RWPE1 (cell line): ENCODE data around the gene OR10A4.

Experiments used
- CTCF ChIA-PET: fragments of 350-600 bp; sonication (Branson Sonifier 250); formaldehyde crosslinking; extraction: SDS; loops from one replicate; lab custom pipeline; 2021; lab: Yijun Ruan, JAX
- POLR2A ChIA-PET: fragments of 400-600 bp; formaldehyde crosslinking; extraction: SDS; loops from one replicate; lab custom pipeline; 2020; ENCODE audit warnings: antibody characterized with exemption; ENCODE audit not compliant: low non-redundant PET; lab: Yijun Ruan, JAX
- DNase-seq: peaks from one replicate; pipeline ENCODE4 v3.0.0; 2012; ENCODE audit warnings: low spot score
- H3K27ac ChIP-seq: fragments of 450-650 bp; 2 replicates; pipeline ENCODE4 v1.5.1; 2017
- TF ChIP-seq, protein P1 (sequence below): fragments of 450-650 bp; conservative IDR thresholded peaks from 2 replicates; pipeline ENCODE4 v1.5.1; 2017; ENCODE audit warnings: low read depth, mild to moderate bottlenecking

OR10A4 gene, protein sequence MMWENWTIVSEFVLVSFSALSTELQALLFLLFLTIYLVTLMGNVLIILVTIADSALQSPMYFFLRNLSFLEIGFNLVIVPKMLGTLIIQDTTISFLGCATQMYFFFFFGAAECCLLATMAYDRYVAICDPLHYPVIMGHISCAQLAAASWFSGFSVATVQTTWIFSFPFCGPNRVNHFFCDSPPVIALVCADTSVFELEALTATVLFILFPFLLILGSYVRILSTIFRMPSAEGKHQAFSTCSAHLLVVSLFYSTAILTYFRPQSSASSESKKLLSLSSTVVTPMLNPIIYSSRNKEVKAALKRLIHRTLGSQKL

DNA sequence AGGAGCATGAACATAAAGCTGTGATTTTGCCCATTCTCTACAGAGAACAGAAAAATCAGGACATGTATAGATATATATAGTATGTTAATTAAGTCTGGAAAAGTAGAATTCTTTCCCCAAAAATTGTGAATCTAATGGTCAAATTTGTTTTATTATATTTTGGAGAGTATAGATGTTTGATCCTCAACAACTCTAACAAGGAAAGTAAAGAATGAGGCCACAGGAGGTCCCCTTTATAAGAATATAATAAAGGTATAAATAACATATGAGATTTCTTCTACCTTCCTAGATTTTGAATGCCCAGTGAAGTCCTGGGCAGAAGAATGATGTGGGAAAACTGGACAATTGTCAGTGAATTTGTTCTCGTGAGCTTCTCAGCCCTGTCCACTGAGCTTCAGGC is at the start of gene OR10A4:
Gene OR10A4 (plus strand): TSS at position 301 of the 400 bp plus-strand sequence. CDS start 23 bp downstream, at position 324.
- H3K27ac ChIP-seq, result no peak within 1 kb of the TSS
- POLR2A ChIA-PET, result no interaction called here
- TF ChIP-seq, protein P1, sequence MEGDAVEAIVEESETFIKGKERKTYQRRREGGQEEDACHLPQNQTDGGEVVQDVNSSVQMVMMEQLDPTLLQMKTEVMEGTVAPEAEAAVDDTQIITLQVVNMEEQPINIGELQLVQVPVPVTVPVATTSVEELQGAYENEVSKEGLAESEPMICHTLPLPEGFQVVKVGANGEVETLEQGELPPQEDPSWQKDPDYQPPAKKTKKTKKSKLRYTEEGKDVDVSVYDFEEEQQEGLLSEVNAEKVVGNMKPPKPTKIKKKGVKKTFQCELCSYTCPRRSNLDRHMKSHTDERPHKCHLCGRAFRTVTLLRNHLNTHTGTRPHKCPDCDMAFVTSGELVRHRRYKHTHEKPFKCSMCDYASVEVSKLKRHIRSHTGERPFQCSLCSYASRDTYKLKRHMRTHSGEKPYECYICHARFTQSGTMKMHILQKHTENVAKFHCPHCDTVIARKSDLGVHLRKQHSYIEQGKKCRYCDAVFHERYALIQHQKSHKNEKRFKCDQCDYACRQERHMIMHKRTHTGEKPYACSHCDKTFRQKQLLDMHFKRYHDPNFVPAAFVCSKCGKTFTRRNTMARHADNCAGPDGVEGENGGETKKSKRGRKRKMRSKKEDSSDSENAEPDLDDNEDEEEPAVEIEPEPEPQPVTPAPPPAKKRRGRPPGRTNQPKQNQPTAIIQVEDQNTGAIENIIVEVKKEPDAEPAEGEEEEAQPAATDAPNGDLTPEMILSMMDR, result no peak
- DNase-seq, result no peak
- CTCF ChIA-PET, result no interaction called here

DNA sequence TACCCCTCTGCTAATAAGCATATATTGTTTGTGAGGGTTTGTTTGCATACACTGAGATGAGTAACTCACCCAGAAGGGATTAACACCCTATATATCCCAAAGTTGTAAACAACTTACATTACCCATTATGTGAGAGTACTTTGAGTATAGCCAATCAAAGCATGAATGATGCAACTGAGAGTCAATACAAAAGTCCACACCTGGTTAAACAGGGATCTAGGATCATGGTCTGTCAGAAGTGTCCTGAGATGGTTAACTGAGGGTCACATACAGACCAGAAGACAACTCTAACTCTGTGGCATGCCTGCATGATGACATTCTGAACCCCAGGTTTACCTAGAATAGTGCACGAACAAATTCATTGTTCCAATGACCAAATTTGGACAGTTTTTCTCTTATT is 48.3 kb upstream of the OR10A4 start:
- ChIA-PET POLR2A (no interaction called here), CTCF (no interaction called here)
- no peak for DNase-seq
- TF ChIP-seq, protein P1, result no peak
- no peak overlapping the region for H3K27ac ChIP-seq

DNA sequence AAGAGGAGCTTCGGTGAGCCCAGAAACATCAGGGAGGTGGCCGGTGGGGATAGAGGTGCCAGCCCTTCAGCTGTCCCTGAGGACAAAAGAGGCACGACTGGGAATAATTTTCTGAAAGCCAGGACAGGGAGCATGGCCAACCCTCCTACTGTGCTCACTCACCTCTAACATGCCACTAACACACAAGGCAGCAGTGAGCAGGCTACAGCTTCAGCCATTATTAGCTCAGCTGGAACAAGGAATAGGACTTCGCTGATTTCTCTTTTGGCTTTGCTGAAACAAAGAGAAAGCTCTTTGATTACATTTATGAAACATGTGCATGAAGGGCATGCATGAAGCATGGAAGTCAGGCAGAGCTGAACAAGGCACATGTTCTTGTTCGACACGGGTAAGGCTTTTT is 43.1 kb upstream of the OR10A4 start:
- ChIA-PET POLR2A (no interaction called here), CTCF (no interaction called here)
- DNase-seq, result no peak
- TF ChIP-seq, protein P1, result no peak
- H3K27ac ChIP-seq, result no peak overlapping the region

DNA sequence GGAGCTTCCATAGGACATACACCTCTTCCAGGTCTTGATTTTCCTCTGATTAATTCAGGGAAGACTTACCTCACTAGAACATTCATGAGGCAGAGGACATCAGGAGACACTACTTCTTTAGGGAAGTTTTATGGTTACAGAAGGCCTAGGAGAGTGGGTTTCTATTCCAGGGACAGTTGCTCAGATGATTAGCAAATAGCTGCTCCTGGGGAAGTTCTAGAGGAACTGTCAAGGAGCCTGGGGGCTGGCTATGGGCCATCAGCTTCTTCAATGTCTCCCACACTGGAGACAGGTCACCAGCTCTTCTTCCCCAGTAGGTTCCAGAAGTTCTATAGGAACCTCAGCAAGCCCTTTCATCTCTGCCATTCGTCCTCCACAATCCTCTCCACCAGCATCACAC is 42.4 kb upstream of the OR10A4 start:
- DNase-seq, result no peak
- ChIA-PET POLR2A (no interaction called here), CTCF (no interaction called here)
- TF ChIP-seq, protein P1, result no peak
- no peak overlapping the region for H3K27ac ChIP-seq

DNA sequence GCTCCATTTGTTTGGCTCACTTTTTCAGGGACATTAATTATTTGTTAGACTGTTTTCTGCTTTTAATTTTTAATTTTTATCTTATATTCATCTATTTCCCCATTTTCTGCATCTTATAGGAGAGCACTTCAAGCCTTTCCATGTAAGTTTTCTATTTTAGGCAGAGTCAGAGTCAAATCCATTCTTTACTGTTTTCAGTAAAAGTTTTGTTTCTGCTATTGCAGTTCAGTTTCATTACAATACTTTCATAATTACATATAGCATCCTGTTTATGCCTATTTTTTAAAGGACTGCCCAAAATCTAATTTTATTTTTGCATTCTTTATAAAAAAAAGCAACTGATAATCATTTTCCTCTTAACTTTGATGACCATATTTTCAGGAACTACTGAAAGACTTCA is 34.7 kb upstream of the OR10A4 start:
- CTCF ChIA-PET, result no interaction called here
- H3K27ac ChIP-seq, result no peak overlapping the region
- POLR2A ChIA-PET, result no interaction called here
- TF ChIP-seq, protein P1, result no peak
- no peak for DNase-seq

DNA sequence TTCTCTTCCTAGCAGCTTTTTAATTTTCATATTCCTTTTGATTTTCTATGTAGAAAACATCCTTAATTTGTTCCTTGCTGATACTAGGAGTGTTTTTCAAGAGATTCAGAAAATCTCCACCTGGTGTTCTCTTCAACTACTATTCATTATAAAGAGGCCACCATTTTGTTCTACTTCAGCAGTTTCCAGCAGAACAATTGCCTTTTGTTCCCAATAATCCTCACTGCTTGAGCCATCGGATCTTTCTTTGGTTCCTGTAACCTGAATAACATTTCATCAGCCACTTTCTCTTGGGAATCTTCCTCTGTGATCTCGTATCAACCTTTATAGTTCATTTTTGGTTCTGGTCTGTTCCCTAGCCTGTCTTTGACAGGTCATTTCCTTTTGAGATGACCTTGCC is 32.8 kb upstream of the OR10A4 start:
- POLR2A ChIA-PET, result no interaction called here
- CTCF ChIA-PET, result no interaction called here
- H3K27ac ChIP-seq, result no peak overlapping the region
- DNase-seq, result no peak
- TF ChIP-seq, protein P1, result no peak
